ENCODE data around the gene TSPAN31. TPM values are rescaled to one million over a fixed set of nuclear protein-coding genes. Genes with fewer than 3 reads are reported as not detected.

Gene TSPAN31
- total RNA-seq, 4 donors from 2014 or later: 25.5 to 58.9 (median 32.2) TPM

GRCh38 chr12:57715786-57716185 is 29.1 kb upstream of the TSPAN31 start:
- TF ChIP-seq, protein P1, sequence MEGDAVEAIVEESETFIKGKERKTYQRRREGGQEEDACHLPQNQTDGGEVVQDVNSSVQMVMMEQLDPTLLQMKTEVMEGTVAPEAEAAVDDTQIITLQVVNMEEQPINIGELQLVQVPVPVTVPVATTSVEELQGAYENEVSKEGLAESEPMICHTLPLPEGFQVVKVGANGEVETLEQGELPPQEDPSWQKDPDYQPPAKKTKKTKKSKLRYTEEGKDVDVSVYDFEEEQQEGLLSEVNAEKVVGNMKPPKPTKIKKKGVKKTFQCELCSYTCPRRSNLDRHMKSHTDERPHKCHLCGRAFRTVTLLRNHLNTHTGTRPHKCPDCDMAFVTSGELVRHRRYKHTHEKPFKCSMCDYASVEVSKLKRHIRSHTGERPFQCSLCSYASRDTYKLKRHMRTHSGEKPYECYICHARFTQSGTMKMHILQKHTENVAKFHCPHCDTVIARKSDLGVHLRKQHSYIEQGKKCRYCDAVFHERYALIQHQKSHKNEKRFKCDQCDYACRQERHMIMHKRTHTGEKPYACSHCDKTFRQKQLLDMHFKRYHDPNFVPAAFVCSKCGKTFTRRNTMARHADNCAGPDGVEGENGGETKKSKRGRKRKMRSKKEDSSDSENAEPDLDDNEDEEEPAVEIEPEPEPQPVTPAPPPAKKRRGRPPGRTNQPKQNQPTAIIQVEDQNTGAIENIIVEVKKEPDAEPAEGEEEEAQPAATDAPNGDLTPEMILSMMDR (IDR thresholded peaks at IDR 0.05 in 4 of 5, conservative IDR thresholded peaks at IDR 0.05 in 1 of 5): no peak
- TF ChIP-seq POLR2A (IDR thresholded peaks at IDR 0.05): no peak
- ATAC-seq: no peak
- Histone ChIP-seq H3K4me1 (no peaks in the 10 kb centered on the region), H3K27me3 (no peaks in the 10 kb centered on the region), H3K36me3 (peaks cover 5 to 61% of the 10 kb centered on the region in 2 donors), H3K4me3 (no peak overlapping the region), H3K27ac (no peak overlapping the region), H3K9me3 (no peaks in the 10 kb centered on the region)
- intact Hi-C loops (cut with DNase I; ENCODE audit: low total_unique reads): no loop called here
- in situ Hi-C loops (cut with MboI; ENCODE audit: low sequenced_read_pairs in 4 of 4): no loop called here
- no peak for DNase-seq

DNA sequence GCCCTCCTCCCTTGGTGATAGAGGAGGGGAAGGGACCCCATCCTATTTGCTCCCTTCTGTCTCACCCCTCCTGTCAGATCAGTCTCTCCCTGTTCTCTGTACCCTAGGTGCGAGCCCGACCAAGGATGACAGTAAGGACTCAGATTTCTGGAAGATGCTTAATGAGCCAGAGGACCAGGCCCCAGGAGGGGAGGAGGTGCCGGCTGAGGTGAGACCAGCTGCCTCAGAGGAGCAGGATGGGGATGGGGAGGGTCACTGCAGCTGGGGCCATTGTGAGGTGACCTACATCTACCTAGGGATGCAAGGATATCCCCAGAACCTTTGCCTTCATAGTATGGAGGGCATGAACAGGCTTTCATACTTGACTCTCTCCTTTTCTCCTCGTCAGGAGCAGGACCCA is 28.5 kb upstream of the TSPAN31 start:
- Histone ChIP-seq H3K4me3 (no peak overlapping the region), H3K4me1 (no peaks in the 10 kb centered on the region), H3K27ac (no peak overlapping the region), H3K9me3 (no peaks in the 10 kb centered on the region), H3K36me3 (peaks cover 5 to 65% of the 10 kb centered on the region in 2 donors), H3K27me3 (no peaks in the 10 kb centered on the region)
- in situ Hi-C loops (cut with MboI; ENCODE audit: low sequenced_read_pairs in 4 of 4): no loop called here
- DNase-seq: no peak
- TF ChIP-seq, protein P1 (IDR thresholded peaks at IDR 0.05 in 4 of 5, conservative IDR thresholded peaks at IDR 0.05 in 1 of 5): no peak
- TF ChIP-seq POLR2A (IDR thresholded peaks at IDR 0.05): no peak
- ATAC-seq: no peak
- intact Hi-C loops (cut with DNase I; ENCODE audit: low total_unique reads): no loop called here

- intact Hi-C loops (cut with DNase I; ENCODE audit: low total_unique reads): no loop called here
- in situ Hi-C loops (cut with MboI; ENCODE audit: low sequenced_read_pairs in 4 of 4): no loop called here
- no peak overlapping the region for H3K4me3 ChIP-seq
- TF ChIP-seq POLR2A (IDR thresholded peaks at IDR 0.05): no peak
- TF ChIP-seq, protein P1 (IDR thresholded peaks at IDR 0.05 in 4 of 5, conservative IDR thresholded peaks at IDR 0.05 in 1 of 5): no peak
- no peak overlapping the region for H3K27ac ChIP-seq
- H3K4me1 ChIP-seq: no peaks in the 10 kb centered on the region
- no peak for DNase-seq
- H3K9me3 ChIP-seq: no peaks in the 10 kb centered on the region
- no peak for ATAC-seq
- H3K27me3 ChIP-seq: no peaks in the 10 kb centered on the region
- peaks cover 5 to 60% of the 10 kb centered on the region in 2 donors for H3K36me3 ChIP-seq
Measured at GRCh38 chr12:57717131-57717530, 27.7 kb upstream of the TSPAN31 start.

DNA sequence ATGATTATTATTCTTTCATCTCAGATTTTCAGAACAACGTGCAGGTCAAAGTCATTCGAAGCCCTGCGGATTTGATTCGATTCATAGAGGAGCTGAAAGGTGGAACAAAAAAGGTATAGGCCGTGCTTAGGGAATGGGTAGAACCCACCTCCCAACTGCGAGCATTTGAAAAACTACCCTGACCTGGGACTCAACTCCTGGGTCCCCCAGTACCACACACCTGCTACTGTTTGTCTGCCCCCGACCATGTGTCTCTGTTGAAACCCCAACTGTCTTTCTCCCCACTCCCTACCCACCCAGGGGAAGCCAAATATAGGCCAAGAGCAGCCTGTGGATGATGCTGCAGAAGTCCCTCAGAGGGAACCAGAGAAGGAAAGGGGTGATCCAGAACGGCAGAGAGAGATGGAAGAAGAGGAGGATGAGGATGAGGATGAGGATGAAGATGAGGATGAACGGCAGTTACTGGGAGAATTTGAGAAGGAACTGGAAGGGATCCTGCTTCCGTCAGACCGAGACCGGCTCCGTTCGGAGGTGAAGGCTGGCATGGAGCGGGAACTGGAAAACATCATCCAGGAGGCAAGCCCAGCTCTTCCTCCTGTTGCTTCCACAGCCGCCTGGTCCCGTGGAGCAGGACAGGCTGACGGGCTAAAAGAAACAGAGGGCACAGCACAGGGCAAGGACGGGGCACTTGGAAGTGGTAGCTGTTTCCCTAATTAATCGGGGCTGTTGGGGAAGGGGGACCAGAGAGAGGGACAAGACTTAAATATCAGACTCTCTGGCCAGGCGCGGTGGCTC is 26.8 kb upstream of the TSPAN31 start:
- no peak for DNase-seq
- no peaks in the 10 kb centered on the region for H3K9me3 ChIP-seq
- no peaks in the 10 kb centered on the region for H3K27me3 ChIP-seq
- no peak for ATAC-seq
- peaks cover 5 to 59% of the 10 kb centered on the region in 2 donors for H3K36me3 ChIP-seq
- intact Hi-C loops (cut with DNase I; ENCODE audit: low total_unique reads): no loop called here
- in situ Hi-C loops (cut with MboI; ENCODE audit: low sequenced_read_pairs in 4 of 4): no loop called here
- no peak overlapping the region for H3K4me3 ChIP-seq
- TF ChIP-seq POLR2A (IDR thresholded peaks at IDR 0.05): no peak
- TF ChIP-seq, protein P1 (IDR thresholded peaks at IDR 0.05 in 4 of 5, conservative IDR thresholded peaks at IDR 0.05 in 1 of 5): no peak
- no peaks in the 10 kb centered on the region for H3K4me1 ChIP-seq
- H3K27ac ChIP-seq: no peak overlapping the region
